ENCODE results near the gene CXCL1.

The CXCL1 gene

GRCh38 chr4:73916172-73916925, 47.2 kb downstream of the CXCL1 start:
- DNase-seq (ENCODE audit: low spot score) = no peak

GRCh38 chr4:73917081-73917501, 47.9 kb downstream of the CXCL1 start:
- no peak for DNase-seq (ENCODE audit: low spot score)

GRCh38 chr4:73918058-73918457, 48.9 kb downstream of the CXCL1 start:
- no peak for DNase-seq (ENCODE audit: low spot score)

- DNase-seq (ENCODE audit: low spot score) = no peak
Observed at GRCh38 chr4:73919691-73920090, 50.5 kb downstream of the CXCL1 start.
